SK-N-SH treated with all-trans-retinoic acid at 6 μM for 48 hours (cell line): Measurements from ENCODE around the gene SLC38A2.

ENCODE experiments used
- ARNTL ChIP-seq: fragments of 450-650 bp; formaldehyde crosslinking; IDR thresholded peaks from 2 replicates; pipeline ENCODE4 v1.5.0; 2020; ENCODE audit warnings: low read depth, mild to moderate bottlenecking, moderate library complexity, borderline replicate concordance
- ISL1 ChIP-seq: fragments of 250-450 bp; sonication (Bioruptor Pico); IDR thresholded peaks from 2 replicates; pipeline ENCODE4 v2.1.2; 2022; ENCODE audit warnings: mild to moderate bottlenecking, moderate library complexity
- POU6F1 ChIP-seq: fragments of 250-450 bp; sonication (Bioruptor Pico); IDR thresholded peaks from 2 replicates; pipeline ENCODE4 v1.8.0; 2021; ENCODE audit warnings: low read depth, mild to moderate bottlenecking, moderate library complexity, borderline replicate concordance

GRCh38 chr12:46403719-46404070 is 31.1 kb upstream of the SLC38A2 start:
- TF ChIP-seq POU6F1 (CRISPR knock-in tag) (no peak), ARNTL (no peak), ISL1 (CRISPR knock-in tag) (no peak)
